Heart left ventricle (tissue), 16 donors: Measurements from ENCODE around the gene TDRD10. TPM values are rescaled to one million over a fixed set of nuclear protein-coding genes. Genes with fewer than 3 reads are reported as not detected.
A peak's percentile ranks its signal among the peaks of the same experiment; 100 is the strongest.

ENCODE experiments used
- ATAC-seq, 4 donors: fragments of 200-7000 bp; cut with Tn5 transposase; one replicate each; pipeline ENCODE4 v1.9.1; 2020 to 2022; ENCODE audit warnings: moderate library complexity in 4 of 4, mild to moderate bottlenecking in 3 of 4, moderate number of reproducible peaks in 1 of 4
- DNase-seq, 5 donors: peaks; one replicate each; pipeline ENCODE4 v3.0.0-alpha.2; 2020
- H3K27ac ChIP-seq, 12 donors: fragments of 200-600 bp; sonication (generic) in 4 of 12; one replicate each; pipeline versions ENCODE4 v1.5.0 to v1.8.0; 2016 to 2022; ENCODE audit warnings: mild to moderate bottlenecking in 2 of 12
- H3K27me3 ChIP-seq, 9 donors: fragments of 200-600 bp; sonication (generic) in 2 of 9; one replicate each; pipeline versions ENCODE4 v1.5.1 to v1.8.0; 2016 to 2022; ENCODE audit warnings: mild to moderate bottlenecking in 3 of 9
- H3K36me3 ChIP-seq, 9 donors: fragments of 200-600 bp; sonication (generic) in 2 of 9; one replicate each; pipeline versions ENCODE4 v1.5.0 to v1.8.0; 2018 to 2022; ENCODE audit warnings: mild to moderate bottlenecking in 2 of 9
- H3K4me1 ChIP-seq, 12 donors: fragments of 200-600 bp; sonication (generic) in 4 of 12; one replicate each; pipeline versions ENCODE4 v1.5.0 to v1.8.0; 2016 to 2022; ENCODE audit warnings: mild to moderate bottlenecking in 3 of 12
- H3K4me3 ChIP-seq, 12 donors: fragments of 200-600 bp; sonication (generic) in 4 of 12; one replicate each; pipeline versions ENCODE4 v1.5.0 to v1.8.0; 2017 to 2022; ENCODE audit warnings: mild to moderate bottlenecking in 9 of 12, moderate library complexity in 4 of 12
- H3K9me3 ChIP-seq, 12 donors: fragments of 200-600 bp; sonication (generic) in 4 of 12; one replicate each; pipeline versions ENCODE4 v1.5.0 to v1.8.0; 2016 to 2022; ENCODE audit warnings: mild to moderate bottlenecking in 1 of 12
- POLR2A ChIP-seq, 2 donors: fragments of 450-650 bp; IDR thresholded peaks; one replicate each; pipeline ENCODE4 v1.6.1; 2017; ENCODE audit warnings: antibody characterized with exemption in 2 of 2, mild to moderate bottlenecking in 2 of 2, moderate library complexity in 2 of 2
- WGBS, 4 donors: extraction: QIAGEN DNeasy Blood & Tissue Kit in 2 of 4; methylation state at CpG; one replicate each; pipeline versions ENCODE4 v1.1.5 to v1.1.7; 2013 to 2018; 5-methylcytosine and 5-hydroxymethylcytosine counted together
- intact Hi-C, 10 donors: fragments of 100-400 bp; cut with DNase I; formaldehyde crosslinking; loops; one replicate each; pipeline versions ENCODE4 v1.11.1 to v1.14.2; 2022
- polyA plus RNA-seq, 2 donors: library from polyadenylated mRNA; stranded (reverse); fragments of 200-250 nt; gene quantifications; one replicate each; pipeline ENCODE4 v1.2.3, GENCODE V29; 2013
- total RNA-seq, 9 donors: library from RNA; depleted of rRNA in 2 of 9; stranded (reverse); fragments of >200 nt in 2 of 9; fragmentation: NEBNext Ultra II Directional in 3 of 9; extraction: Animal tissue kit (Norgen Biotek cat#: 25700) in 3 of 9; gene quantifications; one replicate each; pipeline versions ENCODE4 v1.1.0 to v1.2.4, GENCODE V29; 2016 to 2023
- TF ChIP-seq, protein P1 (sequence below), 12 donors: fragments of 200-600 bp; sonication (generic) in 4 of 12; IDR thresholded peaks; one replicate each; pipeline versions ENCODE4 v1.5.0 to v1.8.0; 2018 to 2022; ENCODE audit warnings: antibody characterized with exemption in 12 of 12, mild to moderate bottlenecking in 5 of 12
- donor health status: ischemic (EF 13 %, LVEDD 7.1; RV severe dilation, severe dysfunction).
- donor health status: healthy with polysubstance abuse.
- donor health status: DM: no; HTN: yes; CAD: no.
- donor health status: DM: no; HTN: no; CAD: no.
- donor health status: ischemic (EF 25% LVEDD 6.9; RV normal size, moderate dysfunction).
- donor health status: ischemic (EF 25% LVEDD 5.7; RV mildly dilated, moderate dysfunction).
- donor health status: healthy.
- donor health status: DM: yes; HTN: yes; CAD: no.
- donor health status: ischemic (EF 35%, LVEDD 5.7; RV mildly dilated, moderate dysfunction).
- donor health status: nonischemic (EF 11% LVEDD 7.7; RV severe dilation, severe dysfunction).
- donor health status: DM: yes; HTN: yes; CAD: no.
- donor health status: PGD.
- donor health status: ischemic (EF 29% LVEDD 5.4; RV normal size, mild dysfunction).
- donor health status: nonischemic (EF 23%, LVEDD 6.1; RV moderate dilation, normal function).

Gene TDRD10
- total and polyA plus RNA-seq, 11 donors = 0.71 to 3.4 (median 1.9) TPM

GRCh38 chr1:154583773-154584172 is 81.8 kb downstream of the TDRD10 start:
- H3K9me3 ChIP-seq = no peaks in the 10 kb centered on the region
- ATAC-seq = peak in 2 of 4 donors; percentile 12 to 17
- H3K4me1 ChIP-seq = peaks cover 0 to 14% (median 2%) of the 10 kb centered on the region in 12 donors
- no peak overlapping the region for H3K27ac ChIP-seq
- H3K36me3 ChIP-seq = peaks cover 0 to 100% (median 95%) of the 10 kb centered on the region in 9 donors
- intact Hi-C loops = no loop called here
- H3K4me3 ChIP-seq = no peak overlapping the region
- TF ChIP-seq, protein P1, sequence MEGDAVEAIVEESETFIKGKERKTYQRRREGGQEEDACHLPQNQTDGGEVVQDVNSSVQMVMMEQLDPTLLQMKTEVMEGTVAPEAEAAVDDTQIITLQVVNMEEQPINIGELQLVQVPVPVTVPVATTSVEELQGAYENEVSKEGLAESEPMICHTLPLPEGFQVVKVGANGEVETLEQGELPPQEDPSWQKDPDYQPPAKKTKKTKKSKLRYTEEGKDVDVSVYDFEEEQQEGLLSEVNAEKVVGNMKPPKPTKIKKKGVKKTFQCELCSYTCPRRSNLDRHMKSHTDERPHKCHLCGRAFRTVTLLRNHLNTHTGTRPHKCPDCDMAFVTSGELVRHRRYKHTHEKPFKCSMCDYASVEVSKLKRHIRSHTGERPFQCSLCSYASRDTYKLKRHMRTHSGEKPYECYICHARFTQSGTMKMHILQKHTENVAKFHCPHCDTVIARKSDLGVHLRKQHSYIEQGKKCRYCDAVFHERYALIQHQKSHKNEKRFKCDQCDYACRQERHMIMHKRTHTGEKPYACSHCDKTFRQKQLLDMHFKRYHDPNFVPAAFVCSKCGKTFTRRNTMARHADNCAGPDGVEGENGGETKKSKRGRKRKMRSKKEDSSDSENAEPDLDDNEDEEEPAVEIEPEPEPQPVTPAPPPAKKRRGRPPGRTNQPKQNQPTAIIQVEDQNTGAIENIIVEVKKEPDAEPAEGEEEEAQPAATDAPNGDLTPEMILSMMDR (IDR thresholded peaks at IDR 0.05) = no peak
- no peak for TF ChIP-seq POLR2A (IDR thresholded peaks at IDR 0.05)
- 33 to 58% (median 42%) methylated on average over 9 of the region's 9 CpGs for WGBS, 4 donors
- DNase-seq = no peak
- H3K27me3 ChIP-seq = no peaks in the 10 kb centered on the region

- WGBS, 4 donors = 71 to 78% (median 76%) methylated on average over 9 of the region's 9 CpGs
- Histone ChIP-seq H3K36me3 (peaks cover 0 to 100% (median 99%) of the 10 kb centered on the region in 9 donors), H3K27ac (no peak overlapping the region), H3K27me3 (no peaks in the 10 kb centered on the region), H3K4me1 (peaks cover 0 to 12% (median 0%) of the 10 kb centered on the region in 12 donors), H3K9me3 (no peaks in the 10 kb centered on the region), H3K4me3 (no peak overlapping the region)
- intact Hi-C loops = no loop called here
- ATAC-seq (no peak), DNase-seq (no peak)
- TF ChIP-seq, protein P1 (IDR thresholded peaks at IDR 0.05) = no peak
- no peak for TF ChIP-seq POLR2A (IDR thresholded peaks at IDR 0.05)
Observed at GRCh38 chr1:154584267-154584994, 82.4 kb downstream of the TDRD10 start.

DNA sequence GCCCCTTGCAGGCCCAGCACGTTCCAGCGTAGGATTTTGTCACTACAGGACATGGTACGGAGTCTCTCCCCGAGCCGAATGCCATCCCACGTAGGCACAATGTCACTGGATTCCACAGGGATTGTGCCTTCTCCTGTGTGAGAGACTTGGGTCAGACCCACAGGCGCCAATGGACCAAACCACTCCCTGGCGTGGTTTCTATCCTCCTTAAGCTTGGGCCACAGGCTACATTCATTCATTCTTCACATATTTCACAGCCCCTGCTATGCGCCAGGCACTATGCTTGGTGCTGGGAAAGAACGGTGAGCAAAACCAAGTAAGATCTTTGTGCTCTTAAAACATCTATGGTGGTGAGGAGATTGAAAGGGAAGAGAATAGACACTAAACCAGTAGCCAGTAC is 84.2 kb downstream of the TDRD10 start:
- no peaks in the 10 kb centered on the region for H3K9me3 ChIP-seq
- intact Hi-C loops = no loop called here
- no peaks in the 10 kb centered on the region for H3K27me3 ChIP-seq
- TF ChIP-seq POLR2A (IDR thresholded peaks at IDR 0.05) = no peak
- TF ChIP-seq, protein P1 (IDR thresholded peaks at IDR 0.05) = no peak
- ATAC-seq (no peak), DNase-seq (no peak)
- no peak overlapping the region for H3K27ac ChIP-seq
- H3K4me1 ChIP-seq = peaks cover 0 to 12% (median 0%) of the 10 kb centered on the region in 12 donors
- H3K4me3 ChIP-seq = no peak overlapping the region
- 78 to 86% (median 84%) methylated on average over 10 of the region's 10 CpGs for WGBS, 4 donors
- H3K36me3 ChIP-seq = peaks cover 0 to 100% (median 99%) of the 10 kb centered on the region in 9 donors

DNA sequence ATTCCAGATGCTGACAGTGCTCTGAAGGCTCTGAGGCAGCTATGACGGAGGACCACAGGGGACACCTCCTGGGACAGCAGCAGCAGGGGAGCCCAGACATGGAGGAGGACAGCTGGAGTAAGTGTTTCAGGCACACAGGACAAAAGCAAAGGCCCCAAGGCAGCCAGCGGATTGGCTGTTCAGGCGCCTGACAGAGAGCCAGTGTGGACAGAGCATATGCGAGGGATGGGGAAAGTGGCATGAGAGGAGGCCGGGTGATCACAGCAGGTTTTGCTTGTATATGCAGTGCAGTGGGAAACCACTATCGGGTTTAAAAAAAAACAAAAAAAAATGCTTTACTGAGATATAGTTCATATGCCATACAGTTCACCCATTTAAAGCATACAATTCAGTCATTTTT is 84.6 kb downstream of the TDRD10 start:
- 92 to 94% (median 93%) methylated on average over 6 of the region's 6 CpGs for WGBS, 4 donors
- Histone ChIP-seq H3K36me3 (peaks cover 0 to 100% (median 100%) of the 10 kb centered on the region in 9 donors), H3K4me1 (peaks cover 0 to 12% (median 0%) of the 10 kb centered on the region in 12 donors), H3K4me3 (no peak overlapping the region), H3K9me3 (no peaks in the 10 kb centered on the region), H3K27me3 (no peaks in the 10 kb centered on the region), H3K27ac (no peak overlapping the region)
- no peak for TF ChIP-seq POLR2A (IDR thresholded peaks at IDR 0.05)
- TF ChIP-seq, protein P1 (IDR thresholded peaks at IDR 0.05) = no peak
- no peak for ATAC-seq
- DNase-seq = no peak
- intact Hi-C loops = no loop called here
